A673 (cell line): Measurements from ENCODE around the gene TREX2. TPM values are rescaled to one million over a fixed set of nuclear protein-coding genes. Genes with fewer than 3 reads are reported as not detected.

Source experiments
- BruUV-seq: library from RNA; stranded (reverse); fragments of 400-500 nt; replicated peaks from 2 replicates; lab custom pipeline; 2021; lab: Mats Ljungman, UMichigan
- CTCF ChIA-PET: fragments of 300-600 bp; sonication (Branson Sonifier 250); formaldehyde crosslinking; loops from one replicate; lab custom pipeline; 2022; ENCODE audit warnings: antibody characterized with exemption; lab: Charles Lee
- POLR2A ChIA-PET: fragments of 300-600 bp; sonication (Branson Sonifier 250); formaldehyde crosslinking; loops from one replicate; lab custom pipeline; 2022; ENCODE audit warnings: antibody characterized with exemption; ENCODE audit not compliant: low non-redundant PET; lab: Charles Lee
- DNase-seq: peaks from one replicate; pipeline ENCODE4 v3.0.0-alpha.2; 2015; ENCODE audit warnings: low spot score
- H3K27ac ChIP-seq: fragments of 200-600 bp; sonication (generic); 2 replicates; pipeline ENCODE4 v1.5.1; 2016; ENCODE audit warnings: mixed run types, low read depth, mild to moderate bottlenecking, mixed read lengths, antibody characterized with exemption, low read length; ENCODE audit not compliant: poor library complexity, severe bottlenecking
- H3K27me3 ChIP-seq: fragments of 200-600 bp; sonication (generic); replicated peaks from 2 replicates; pipeline ENCODE4 v1.6.1; 2017; ENCODE audit warnings: mixed run types, low read depth, mild to moderate bottlenecking, mixed read lengths, antibody characterized with exemption, low read length; ENCODE audit not compliant: insufficient read depth, poor library complexity
- H3K36me3 ChIP-seq: fragments of 200-600 bp; sonication (generic); 2 replicates; pipeline ENCODE4 v1.6.1; 2016; ENCODE audit warnings: mixed run types, mild to moderate bottlenecking, mixed read lengths, antibody characterized with exemption, low read length; ENCODE audit not compliant: insufficient read depth, poor library complexity, severe bottlenecking
- H3K4me1 ChIP-seq: fragments of 200-600 bp; sonication (generic); 2 replicates; pipeline ENCODE4 v1.6.1; 2017; ENCODE audit warnings: mixed run types, mild to moderate bottlenecking, mixed read lengths, antibody characterized with exemption, low read length; ENCODE audit not compliant: insufficient read depth, poor library complexity, severe bottlenecking
- H3K4me3 ChIP-seq: fragments of 200-600 bp; sonication (generic); 2 replicates; pipeline ENCODE4 v1.5.1; 2016; ENCODE audit warnings: low read depth, mixed run types, mild to moderate bottlenecking, mixed read lengths, low read length; ENCODE audit not compliant: poor library complexity, severe bottlenecking
- H3K9me3 ChIP-seq: fragments of 200-600 bp; sonication (generic); 2 replicates; pipeline ENCODE4 v1.6.1; 2016; ENCODE audit warnings: mixed run types, low read depth, mild to moderate bottlenecking, mixed read lengths, antibody characterized with exemption, low read length; ENCODE audit not compliant: poor library complexity, severe bottlenecking
- EZH2 ChIP-seq: fragments of 200-600 bp; sonication (generic); IDR thresholded peaks from 2 replicates; pipeline ENCODE4 v1.6.1; 2017; ENCODE audit warnings: borderline replicate concordance, low read depth, mild to moderate bottlenecking, mixed read lengths, antibody characterized with exemption, low read length; ENCODE audit not compliant: poor library complexity, severe bottlenecking
- intact Hi-C: fragments of 100-400 bp; cut with micrococcal nuclease; formaldehyde crosslinking; loops from one replicate; pipeline ENCODE4 v1.10.0; 2022; ENCODE audit not compliant: unreplicated experiment
- total RNA-seq: library from RNA; stranded (reverse); gene quantifications from 2 replicates; pipeline ENCODE4 v1.2.3, GENCODE V29; 2021
- TF ChIP-seq, protein P1 (sequence below): fragments of 300-800, 200-600 bp; sonication (generic); conservative IDR thresholded peaks from 2 replicates; pipeline ENCODE4 v1.5.1; 2017; ENCODE audit warnings: low read depth, mild to moderate bottlenecking, antibody characterized with exemption, low read length, moderate library complexity, mixed read lengths

Gene TREX2
- total RNA-seq, 1 experiment from 2014 or later: 0.77 TPM

DNA sequence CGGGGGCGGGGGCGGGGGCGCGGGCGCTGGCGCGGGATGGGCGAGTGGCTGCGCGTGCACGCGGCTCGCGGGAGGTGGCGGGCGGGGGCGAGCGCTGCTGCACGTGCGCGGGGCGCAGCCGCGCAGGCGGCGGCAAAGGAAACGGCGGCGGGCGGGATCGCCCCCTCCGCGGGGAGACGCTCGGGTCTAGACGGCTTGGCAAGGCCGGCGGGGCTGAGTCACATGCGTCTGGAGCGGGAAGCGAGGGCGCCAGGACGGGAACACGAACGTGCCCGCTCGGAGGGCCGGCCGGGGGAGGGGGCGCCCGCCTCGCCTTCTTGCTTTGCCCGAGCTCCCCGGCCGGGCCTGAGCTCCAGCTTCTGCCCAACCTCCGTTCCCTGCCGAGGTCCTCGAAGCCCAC is 28.9 kb upstream of the TREX2 start:
- BruUV-seq: no TSS peak
- no peak overlapping the region for H3K27ac ChIP-seq
- H3K36me3 ChIP-seq: no peaks in the 10 kb centered on the region
- peaks cover 31% of the 10 kb centered on the region for H3K4me1 ChIP-seq
- TF ChIP-seq EZH2: no peak
- TF ChIP-seq, protein P1, sequence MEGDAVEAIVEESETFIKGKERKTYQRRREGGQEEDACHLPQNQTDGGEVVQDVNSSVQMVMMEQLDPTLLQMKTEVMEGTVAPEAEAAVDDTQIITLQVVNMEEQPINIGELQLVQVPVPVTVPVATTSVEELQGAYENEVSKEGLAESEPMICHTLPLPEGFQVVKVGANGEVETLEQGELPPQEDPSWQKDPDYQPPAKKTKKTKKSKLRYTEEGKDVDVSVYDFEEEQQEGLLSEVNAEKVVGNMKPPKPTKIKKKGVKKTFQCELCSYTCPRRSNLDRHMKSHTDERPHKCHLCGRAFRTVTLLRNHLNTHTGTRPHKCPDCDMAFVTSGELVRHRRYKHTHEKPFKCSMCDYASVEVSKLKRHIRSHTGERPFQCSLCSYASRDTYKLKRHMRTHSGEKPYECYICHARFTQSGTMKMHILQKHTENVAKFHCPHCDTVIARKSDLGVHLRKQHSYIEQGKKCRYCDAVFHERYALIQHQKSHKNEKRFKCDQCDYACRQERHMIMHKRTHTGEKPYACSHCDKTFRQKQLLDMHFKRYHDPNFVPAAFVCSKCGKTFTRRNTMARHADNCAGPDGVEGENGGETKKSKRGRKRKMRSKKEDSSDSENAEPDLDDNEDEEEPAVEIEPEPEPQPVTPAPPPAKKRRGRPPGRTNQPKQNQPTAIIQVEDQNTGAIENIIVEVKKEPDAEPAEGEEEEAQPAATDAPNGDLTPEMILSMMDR: no peak
- CTCF ChIA-PET: no interaction called here
- intact Hi-C loops: no loop called here
- POLR2A ChIA-PET: no interaction called here
- no peaks in the 10 kb centered on the region for H3K27me3 ChIP-seq
- no peak overlapping the region for H3K4me3 ChIP-seq
- peak; percentile 18 for DNase-seq
- H3K9me3 ChIP-seq: no peaks in the 10 kb centered on the region

DNA sequence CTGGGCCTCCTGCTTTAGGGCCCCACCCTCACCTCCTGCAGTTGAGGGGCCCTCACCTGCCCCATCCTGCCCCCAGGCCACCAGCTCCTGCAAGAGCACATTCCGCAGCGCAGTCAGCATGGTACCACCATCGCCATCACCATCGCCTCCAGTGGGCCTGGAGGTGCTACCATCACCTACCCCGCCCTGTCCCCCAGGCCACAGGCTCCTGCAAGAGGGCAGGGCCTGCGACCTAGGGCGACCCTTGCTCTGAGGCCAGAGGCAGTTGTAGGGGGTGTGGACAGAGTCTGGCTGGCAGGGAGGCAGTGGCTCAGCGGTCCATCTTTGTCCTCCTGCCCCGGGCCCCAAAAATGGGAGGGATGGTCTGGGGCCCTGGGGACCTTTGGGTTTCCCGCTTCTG is 28.4 kb upstream of the TREX2 start:
- no peak overlapping the region for H3K4me3 ChIP-seq
- no peaks in the 10 kb centered on the region for H3K27me3 ChIP-seq
- no peak for DNase-seq
- no peak overlapping the region for H3K27ac ChIP-seq
- no TSS peak for BruUV-seq
- POLR2A ChIA-PET: no interaction called here
- TF ChIP-seq, protein P1: no peak
- TF ChIP-seq EZH2: no peak
- CTCF ChIA-PET: no interaction called here
- intact Hi-C loops: no loop called here
- H3K36me3 ChIP-seq: no peaks in the 10 kb centered on the region
- peaks cover 31% of the 10 kb centered on the region for H3K4me1 ChIP-seq
- no peaks in the 10 kb centered on the region for H3K9me3 ChIP-seq

DNA sequence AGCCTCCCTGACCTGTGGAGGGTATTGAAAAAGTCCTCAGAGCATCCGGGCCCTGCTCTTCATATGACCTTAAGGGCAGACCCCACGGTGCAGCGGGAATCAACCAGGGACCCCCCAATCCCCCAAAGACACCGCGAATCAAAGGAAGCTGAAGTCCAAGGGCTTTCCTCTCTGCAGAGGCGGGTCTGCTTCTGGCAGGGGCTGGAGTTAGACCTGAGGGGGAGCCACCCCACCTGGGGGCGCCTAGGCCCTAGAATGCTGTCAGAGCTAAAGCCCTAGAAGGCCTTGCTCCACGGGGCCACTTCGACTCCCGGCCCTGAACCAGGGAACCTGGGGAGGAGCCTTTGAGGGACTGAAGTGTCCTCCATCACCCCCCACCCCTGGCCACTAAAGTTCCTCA is 27.3 kb upstream of the TREX2 start:
- intact Hi-C loops: no loop called here
- H3K27me3 ChIP-seq: no peaks in the 10 kb centered on the region
- no peak for DNase-seq
- no peak overlapping the region for H3K4me3 ChIP-seq
- H3K27ac ChIP-seq: no peak overlapping the region
- ChIA-PET POLR2A (no interaction called here), CTCF (no interaction called here)
- H3K4me1 ChIP-seq: peaks cover 30% of the 10 kb centered on the region
- H3K36me3 ChIP-seq: no peaks in the 10 kb centered on the region
- no peaks in the 10 kb centered on the region for H3K9me3 ChIP-seq
- no TSS peak for BruUV-seq
- TF ChIP-seq, protein P1: no peak
- TF ChIP-seq EZH2: no peak
